HUES6 (cell line): ENCODE data around the gene ACAD9.

Experiments used
- H3K27ac ChIP-seq: 2 replicates; pipeline ENCODE4 v1.7.0; 2013; ENCODE audit warnings: low read depth, mild to moderate bottlenecking, low read length, inconsistent platforms
- H3K27me3 ChIP-seq: 2 replicates; pipeline ENCODE4 v1.6.1; 2013; ENCODE audit warnings: low read length; ENCODE audit not compliant: control insufficient read depth, insufficient read depth
- H3K36me3 ChIP-seq: 2 replicates; pipeline ENCODE4 v1.6.1; 2013; ENCODE audit warnings: low read length; ENCODE audit not compliant: control insufficient read depth, insufficient read depth
- H3K4me1 ChIP-seq: 2 replicates; pipeline ENCODE4 v1.6.1; 2013; ENCODE audit warnings: low read length; ENCODE audit not compliant: control insufficient read depth, insufficient read depth
- H3K4me3 ChIP-seq: 2 replicates; pipeline ENCODE4 v1.5.1; 2013; ENCODE audit warnings: low read depth, low read length
- H3K9ac ChIP-seq: one replicate; pipeline ENCODE4 v1.6.1; 2013; ENCODE audit warnings: mild to moderate bottlenecking, low read length
- H3K9me3 ChIP-seq: 2 replicates; pipeline ENCODE4 v1.6.1; 2013; ENCODE audit warnings: low read depth, low read length; ENCODE audit not compliant: control insufficient read depth, insufficient read depth

Gene ACAD9

DNA sequence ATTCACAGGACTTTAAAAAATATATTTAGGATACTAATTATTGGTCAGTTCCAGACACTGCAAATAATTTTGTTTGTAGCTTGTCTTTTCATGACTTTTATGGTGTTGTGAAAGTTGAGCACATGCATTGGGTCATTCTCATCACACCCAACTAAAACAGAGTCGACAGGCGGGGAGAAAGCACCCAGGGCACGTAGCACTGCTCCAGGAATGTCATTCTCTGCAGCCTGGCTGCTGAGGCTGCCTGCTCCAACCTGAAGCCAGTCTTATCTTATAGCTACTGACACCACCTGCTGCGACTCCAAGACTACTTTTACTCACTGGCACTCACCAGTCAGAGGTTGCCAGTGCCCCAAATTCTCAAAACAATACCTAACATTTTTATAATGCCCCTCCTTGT is 56.9 kb downstream of the ACAD9 start:
- Histone ChIP-seq H3K36me3 (no peaks in the 10 kb centered on the region), H3K27ac (no peak overlapping the region), H3K4me1 (no peaks in the 10 kb centered on the region), H3K27me3 (peaks cover 4% of the 10 kb centered on the region; the same call in 1 of the 2 replicates), H3K9me3 (no peaks in the 10 kb centered on the region), H3K4me3 (no peak overlapping the region), H3K9ac (no peak overlapping the region)

DNA sequence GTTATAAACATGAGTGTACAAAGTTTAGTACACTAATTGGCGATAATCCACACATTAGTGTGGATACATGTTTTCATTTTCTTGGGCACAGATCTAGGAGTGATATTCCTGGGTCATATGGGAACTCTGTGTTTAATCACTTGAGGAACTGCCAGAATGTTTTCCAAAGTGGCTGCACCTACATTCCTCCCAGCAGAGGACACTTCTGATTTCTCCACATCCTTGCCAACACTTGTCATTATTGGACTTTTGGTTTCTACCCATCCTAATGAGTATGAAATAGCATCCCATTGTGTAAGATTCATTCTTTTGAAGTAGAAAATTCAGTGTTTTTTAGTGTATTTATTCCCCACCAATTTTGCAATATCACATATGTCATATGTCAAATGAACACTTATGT is 60.8 kb downstream of the ACAD9 start:
- no peak overlapping the region for H3K9ac ChIP-seq
- H3K4me3 ChIP-seq = no peak overlapping the region
- no peaks in the 10 kb centered on the region for H3K27me3 ChIP-seq
- H3K4me1 ChIP-seq = no peaks in the 10 kb centered on the region
- H3K36me3 ChIP-seq = no peaks in the 10 kb centered on the region
- H3K9me3 ChIP-seq = no peaks in the 10 kb centered on the region
- H3K27ac ChIP-seq = no peak overlapping the region

DNA sequence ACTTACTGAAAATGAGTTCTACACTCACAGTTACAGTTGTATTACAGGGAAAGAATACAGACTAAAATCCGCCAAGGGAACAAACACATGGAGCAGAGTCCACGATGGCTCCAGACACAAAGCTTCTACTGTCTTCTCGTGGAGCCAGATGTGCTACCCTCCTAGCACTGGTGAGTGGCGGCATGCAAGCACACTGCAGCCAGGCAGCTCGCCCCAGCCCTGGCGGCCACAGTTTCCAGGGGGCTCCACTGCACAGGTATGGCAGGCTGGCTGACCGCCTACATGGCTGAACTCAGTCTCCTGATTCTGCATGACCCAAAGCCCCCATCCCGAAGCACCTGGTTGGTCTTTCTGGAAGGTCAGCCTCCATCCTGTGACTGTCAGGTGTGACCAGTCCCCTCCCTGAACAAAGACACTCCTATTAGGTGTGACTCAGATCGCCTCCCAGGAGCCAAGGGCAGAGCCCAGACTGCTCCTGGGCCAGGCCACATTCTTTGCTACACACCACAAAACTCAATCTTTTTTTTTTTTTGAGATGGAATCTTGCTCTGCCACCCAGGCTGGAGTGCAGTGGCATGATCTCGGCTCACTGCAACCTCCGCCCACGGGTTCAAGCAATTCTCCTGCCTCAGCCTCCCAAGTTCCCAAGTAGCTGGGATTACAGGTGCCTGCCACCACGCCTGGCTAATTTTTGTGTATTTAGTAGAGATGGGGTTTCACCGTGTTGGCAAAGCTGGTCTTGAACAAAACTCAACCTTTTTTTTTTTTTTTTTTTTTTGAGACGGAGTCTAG is 62.9 kb downstream of the ACAD9 start:
- no peak overlapping the region for H3K4me3 ChIP-seq
- H3K36me3 ChIP-seq = no peaks in the 10 kb centered on the region
- no peak overlapping the region for H3K27ac ChIP-seq
- no peaks in the 10 kb centered on the region for H3K9me3 ChIP-seq
- no peaks in the 10 kb centered on the region for H3K27me3 ChIP-seq
- no peaks in the 10 kb centered on the region for H3K4me1 ChIP-seq
- no peak overlapping the region for H3K9ac ChIP-seq

DNA sequence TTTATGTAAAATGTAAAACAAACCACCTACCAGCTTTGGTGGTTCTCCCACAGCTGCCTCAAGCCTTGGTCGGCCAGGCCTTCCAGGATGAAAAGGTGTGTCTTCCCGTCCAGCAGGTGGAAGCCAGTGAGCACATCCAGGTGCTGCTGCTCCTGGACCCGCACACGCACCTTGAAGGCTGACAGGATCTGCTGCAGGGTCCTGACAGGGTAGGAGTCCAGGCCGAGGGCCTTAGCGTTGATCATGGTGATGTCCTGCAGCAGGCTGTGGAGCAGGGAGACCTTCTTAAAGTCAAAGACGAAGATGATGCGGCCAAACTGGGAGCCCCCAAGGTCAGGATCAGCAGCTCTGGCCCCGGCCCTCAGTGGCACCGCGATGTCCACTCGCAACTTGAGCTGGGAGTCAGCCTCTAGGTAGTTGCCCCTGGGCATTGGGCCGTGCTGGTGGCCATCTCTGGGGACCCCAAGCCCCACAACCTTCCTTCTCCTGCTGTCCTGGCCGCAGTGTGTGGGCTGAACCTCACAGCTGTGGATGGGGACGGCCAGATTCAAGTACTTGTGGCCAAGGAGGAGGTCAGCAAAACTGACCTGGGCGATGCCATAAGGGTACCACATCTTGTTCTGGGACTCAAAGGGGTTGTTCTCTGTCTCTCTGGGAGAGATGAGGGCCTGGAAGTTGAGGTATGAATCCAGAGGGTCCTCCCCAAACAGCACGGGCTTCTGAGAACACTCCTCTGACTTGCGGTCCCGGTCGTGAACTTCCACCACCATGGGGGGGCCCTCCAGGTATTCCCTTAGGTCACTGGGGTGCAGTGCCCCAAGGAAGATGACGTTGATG is 65.8 kb downstream of the ACAD9 start:
- Histone ChIP-seq H3K27ac (no peak overlapping the region), H3K27me3 (no peaks in the 10 kb centered on the region), H3K9ac (no peak overlapping the region), H3K9me3 (no peaks in the 10 kb centered on the region), H3K36me3 (no peaks in the 10 kb centered on the region), H3K4me1 (no peaks in the 10 kb centered on the region), H3K4me3 (no peak overlapping the region)

DNA sequence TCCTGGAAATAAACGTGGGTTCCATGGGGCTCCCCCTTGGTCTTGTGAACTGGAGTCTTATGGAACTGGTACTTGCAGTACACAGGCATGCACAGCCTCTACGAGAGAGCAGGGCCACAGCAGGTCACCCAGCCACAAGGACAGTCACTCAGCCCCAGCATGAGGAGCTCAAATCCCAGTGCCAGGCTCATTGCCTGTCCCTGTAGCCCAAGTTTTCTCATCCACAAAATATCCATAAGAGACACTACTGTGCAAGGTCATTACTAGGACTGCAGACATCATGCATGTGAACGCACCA is 66.4 kb downstream of the ACAD9 start:
- Histone ChIP-seq H3K9ac (no peak overlapping the region), H3K27ac (no peak overlapping the region), H3K4me3 (no peak overlapping the region), H3K9me3 (no peaks in the 10 kb centered on the region), H3K4me1 (no peaks in the 10 kb centered on the region), H3K27me3 (no peaks in the 10 kb centered on the region), H3K36me3 (no peaks in the 10 kb centered on the region)

DNA sequence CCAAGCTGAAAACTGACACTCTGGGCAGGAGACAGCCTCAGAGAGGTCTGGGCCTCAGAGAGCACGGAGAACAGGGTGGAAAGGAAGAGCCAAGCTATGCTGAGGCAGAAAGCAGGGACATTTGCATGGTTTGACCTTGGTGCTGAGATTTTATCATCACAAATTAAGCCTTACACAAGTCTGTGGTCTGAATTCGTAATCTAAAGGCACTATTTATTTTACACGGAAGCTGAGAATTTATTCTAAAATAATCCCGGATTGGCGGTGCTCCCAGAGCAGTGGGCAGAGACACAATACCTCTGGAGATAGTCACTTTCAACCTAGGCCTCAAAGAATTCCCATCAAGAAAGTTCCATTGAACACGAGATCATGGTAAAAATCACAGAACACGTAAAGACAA is 67.0 kb downstream of the ACAD9 start:
- H3K27me3 ChIP-seq = no peaks in the 10 kb centered on the region
- no peaks in the 10 kb centered on the region for H3K4me1 ChIP-seq
- H3K4me3 ChIP-seq = no peak overlapping the region
- no peaks in the 10 kb centered on the region for H3K9me3 ChIP-seq
- H3K36me3 ChIP-seq = no peaks in the 10 kb centered on the region
- no peak overlapping the region for H3K9ac ChIP-seq
- no peak overlapping the region for H3K27ac ChIP-seq

DNA sequence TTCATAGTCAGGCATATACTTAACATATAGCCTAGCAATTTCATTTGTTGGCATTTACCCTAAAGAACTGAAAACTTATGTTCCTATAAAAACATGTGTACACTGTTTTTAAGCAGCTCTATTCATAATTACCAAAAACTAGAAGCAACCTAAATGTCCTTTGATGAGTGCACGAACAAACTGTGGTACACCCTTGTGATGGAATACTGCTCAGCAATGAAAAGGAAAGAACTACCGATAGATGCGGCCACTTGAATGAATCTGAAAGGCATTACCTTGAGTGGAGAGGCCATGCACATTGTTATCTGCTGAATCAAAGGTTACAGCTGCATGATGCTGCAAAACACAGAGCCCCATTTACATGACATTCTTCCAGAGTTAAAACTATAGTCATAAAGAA is 69.7 kb downstream of the ACAD9 start:
- Histone ChIP-seq H3K9me3 (peaks cover 3% of the 10 kb centered on the region; the same call in 1 of the 2 replicates), H3K36me3 (no peaks in the 10 kb centered on the region), H3K9ac (no peak overlapping the region), H3K27ac (no peak overlapping the region), H3K4me1 (no peaks in the 10 kb centered on the region), H3K4me3 (no peak overlapping the region), H3K27me3 (no peaks in the 10 kb centered on the region)

DNA sequence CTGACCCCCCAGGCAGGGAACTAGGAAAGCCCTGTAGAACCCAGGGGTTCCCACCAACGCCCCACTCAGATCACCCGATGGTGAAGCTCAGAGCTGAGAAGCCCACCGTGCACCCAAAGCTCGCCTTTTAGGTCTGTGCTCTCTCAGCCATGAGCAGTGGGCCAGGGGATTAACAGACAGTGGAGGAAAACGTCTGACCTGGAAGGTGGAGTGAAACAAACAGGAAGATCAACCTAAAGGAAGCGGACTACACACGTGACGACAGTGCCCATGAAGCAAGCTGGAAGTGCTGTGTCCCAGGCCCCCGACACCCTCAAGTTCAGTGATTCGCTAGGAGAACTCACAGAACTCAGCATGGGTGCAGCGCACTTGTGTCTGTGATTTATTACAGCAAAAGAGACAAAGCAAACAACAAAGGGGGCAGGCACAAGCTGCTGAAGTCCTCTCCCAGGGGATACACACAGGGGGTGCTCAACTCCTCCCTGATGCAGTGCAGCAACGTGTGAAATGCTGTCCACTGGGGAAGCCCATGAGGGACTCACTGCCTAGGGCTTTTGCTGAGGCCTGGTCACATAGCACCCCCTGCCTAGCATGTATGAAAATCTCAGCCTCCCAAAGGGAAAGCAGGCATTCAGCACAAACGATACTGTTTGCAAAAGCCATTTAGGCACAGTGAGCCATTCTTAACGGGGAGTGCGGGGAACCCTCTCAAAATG is 71.0 kb downstream of the ACAD9 start:
- Histone ChIP-seq H3K27me3 (no peaks in the 10 kb centered on the region), H3K9ac (no peak overlapping the region), H3K36me3 (no peaks in the 10 kb centered on the region), H3K4me3 (no peak overlapping the region), H3K4me1 (no peaks in the 10 kb centered on the region), H3K9me3 (peaks cover 3% of the 10 kb centered on the region; the same call in 1 of the 2 replicates), H3K27ac (no peak overlapping the region)

DNA sequence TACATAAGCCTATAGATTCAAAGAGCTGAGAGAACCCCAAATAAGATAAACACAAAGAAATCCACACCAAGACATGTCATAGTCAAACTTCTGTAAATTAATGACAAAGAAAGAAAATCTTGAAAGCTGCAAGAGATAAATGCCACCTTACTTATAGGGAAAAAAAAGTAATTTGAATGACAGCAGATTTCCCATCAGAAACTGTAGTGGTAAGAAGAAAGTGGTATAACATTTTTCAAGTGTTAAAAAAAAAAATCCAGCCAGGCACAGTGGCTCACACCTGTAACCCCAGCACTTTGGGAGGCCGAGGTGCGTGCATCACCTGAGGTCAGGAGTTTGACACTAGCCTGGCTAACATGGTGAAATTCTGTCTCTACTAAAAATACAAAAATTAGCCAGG is 77.0 kb downstream of the ACAD9 start:
- H3K4me3 ChIP-seq = no peak overlapping the region
- no peaks in the 10 kb centered on the region for H3K36me3 ChIP-seq
- no peak overlapping the region for H3K9ac ChIP-seq
- H3K9me3 ChIP-seq = peaks cover 23% of the 10 kb centered on the region
- no peaks in the 10 kb centered on the region for H3K27me3 ChIP-seq
- no peak overlapping the region for H3K27ac ChIP-seq
- H3K4me1 ChIP-seq = no peaks in the 10 kb centered on the region
